GM12878 (cell line): ENCODE results near the gene ZNF688. TPM values are rescaled to one million over a fixed set of nuclear protein-coding genes. Genes with fewer than 3 reads are reported as not detected.

ENCODE experiments used
- ATAC-seq: fragments of 200-7000 bp; cut with Tn5 transposase; 3 replicates; pipeline ENCODE4 v1.9.1; 2020; ENCODE audit warnings: mild to moderate bottlenecking, moderate library complexity
- BruUV-seq: library from RNA; stranded (reverse); fragments of 400-500 nt; replicated peaks from 2 replicates; lab custom pipeline; 2021; lab: Mats Ljungman, UMichigan
- CTCF ChIA-PET: fragments of 300-600 bp; sonication (Branson Sonifier 250); formaldehyde crosslinking; extraction: SDS; loops from one replicate; lab custom pipeline; 2021; ENCODE audit warnings: inconsistent platforms; lab: Yijun Ruan, JAX
- POLR2A ChIA-PET: fragments of 350-600 bp; formaldehyde crosslinking; extraction: SDS; loops from one replicate; lab custom pipeline; 2021; ENCODE audit warnings: inconsistent platforms; lab: Charles Lee
- RAD21 ChIA-PET: fragments of 300-600 bp; sonication (Branson Sonifier 250); formaldehyde crosslinking; loops from one replicate; lab custom pipeline; 2023; ENCODE audit warnings: antibody characterized with exemption; ENCODE audit not compliant: unreplicated experiment; lab: Charles Lee
- SMC1A ChIA-PET: fragments of 300-600 bp; sonication (Branson Sonifier 250); formaldehyde crosslinking; loops from one replicate; lab custom pipeline; 2023; ENCODE audit not compliant: unreplicated experiment, uncharacterized antibody; lab: Charles Lee
- DNase-seq: peaks from one replicate; pipeline ENCODE4 v3.0.0-alpha.2; 2011; ENCODE audit warnings: low read depth, low spot score
- FAIRE-seq: peaks from 3 replicates; lab custom pipeline; 2011; peaks lifted over from hg19 to GRCh38; lab: Jason Lieb, UNC
- H2AFZ ChIP-seq: 2 replicates; pipeline ENCODE4 v1.6.0; 2011; ENCODE audit warnings: low read depth, low read length, control low read depth; ENCODE audit not compliant: control insufficient read depth
- H3K27ac ChIP-seq: 2 replicates; pipeline ENCODE4 v1.5.1; 2011; ENCODE audit warnings: control low read depth; ENCODE audit not compliant: control insufficient read depth, insufficient read depth
- H3K27me3 ChIP-seq, 2 experiments: replicated peaks in 1 of 2; 2 replicates each; pipeline versions ENCODE4 v1.6.0 to v1.6.1; 2011; ENCODE audit warnings: low read length in 1 of 2; ENCODE audit not compliant: control insufficient read depth in 2 of 2, insufficient read depth in 2 of 2
- H3K36me3 ChIP-seq, 2 experiments: 2 replicates each; pipeline ENCODE4 v1.5.1; 2011; ENCODE audit warnings: low read length in 1 of 2; ENCODE audit not compliant: control insufficient read depth in 2 of 2, insufficient read depth in 2 of 2
- H3K4me1 ChIP-seq: 2 replicates; pipeline ENCODE4 v1.6.1; 2011; ENCODE audit warnings: mild to moderate bottlenecking, low read length, moderate library complexity, mixed read lengths; ENCODE audit not compliant: control insufficient read depth, insufficient read depth
- H3K4me2 ChIP-seq: 2 replicates; pipeline ENCODE4 v1.6.0; 2011; ENCODE audit warnings: control low read depth; ENCODE audit not compliant: control insufficient read depth, insufficient read depth
- H3K4me3 ChIP-seq: fragments of 200-600 bp; sonication (generic); 2 replicates; pipeline ENCODE4 v1.5.1; 2016
- H3K79me2 ChIP-seq: 2 replicates; pipeline ENCODE4 v1.6.0; 2011; ENCODE audit warnings: low read length; ENCODE audit not compliant: control insufficient read depth, insufficient read depth
- H3K9ac ChIP-seq: 2 replicates; pipeline ENCODE4 v1.8.0; 2011; ENCODE audit warnings: low read length, control low read depth, mixed read lengths; ENCODE audit not compliant: control insufficient read depth, insufficient read depth
- H3K9me3 ChIP-seq: replicated peaks from 3 replicates; pipeline ENCODE4 v1.5.1; 2011; ENCODE audit warnings: mild to moderate bottlenecking, low read length; ENCODE audit not compliant: control insufficient read depth, insufficient read depth
- H4K20me1 ChIP-seq: 2 replicates; pipeline ENCODE4 v1.6.0; 2011; ENCODE audit not compliant: control insufficient read depth, insufficient read depth
- BMI1 ChIP-seq: fragments of 450-650 bp; IDR thresholded peaks from 2 replicates; pipeline ENCODE4 v1.6.1; 2016; ENCODE audit warnings: mild to moderate bottlenecking, moderate library complexity, borderline replicate concordance
- CBFB ChIP-seq: IDR thresholded peaks from 2 replicates; pipeline ENCODE4 v1.6.1; 2016; ENCODE audit warnings: antibody characterized with exemption, low read depth
- CBX3 ChIP-seq: fragments of 200-600 bp; sonication (generic); IDR thresholded peaks from 2 replicates; pipeline ENCODE4 v1.6.1; 2016; ENCODE audit warnings: low read depth, borderline replicate concordance
- CHD1 ChIP-seq: IDR thresholded peaks from 2 replicates; pipeline ENCODE4 v1.6.1; 2012; ENCODE audit warnings: low read depth, low read length, improper control_type of control experiment
- CHD2 ChIP-seq: IDR thresholded peaks from 2 replicates; pipeline ENCODE4 v1.6.1; 2011; ENCODE audit warnings: low read depth, low read length, improper control_type of control experiment, borderline replicate concordance
- ETV6 ChIP-seq, 2 experiments: fragments of 450-650 bp in 1 of 2; IDR thresholded peaks in 1 of 2; conservative IDR thresholded peaks in 1 of 2; 2 replicates each; pipeline ENCODE4 v1.6.1; 2014; ENCODE audit warnings: antibody characterized with exemption in 1 of 2, borderline replicate concordance in 1 of 2, low read depth in 1 of 2, mild to moderate bottlenecking in 1 of 2, moderate library complexity in 1 of 2
- IKZF2 ChIP-seq, 2 experiments: fragments of 450-650 bp; IDR thresholded peaks; 2 replicates each; pipeline ENCODE4 v1.6.1; 2017; ENCODE audit warnings: mild to moderate bottlenecking in 2 of 2, moderate library complexity in 2 of 2
- POLR2AphosphoS5 ChIP-seq: IDR thresholded peaks from 2 replicates; pipeline ENCODE4 v1.6.1; 2011; ENCODE audit warnings: mild to moderate bottlenecking, low read length, inconsistent platforms
- SREBF2 ChIP-seq: IDR thresholded peaks from 2 replicates; pipeline ENCODE4 v1.6.1; 2012; ENCODE audit warnings: mild to moderate bottlenecking, low read length
- YY1 ChIP-seq: IDR thresholded peaks from 2 replicates; pipeline ENCODE4 v1.6.1; 2011; ENCODE audit warnings: low read depth, mild to moderate bottlenecking, low read length
- ZNF384 ChIP-seq: IDR thresholded peaks from 2 replicates; pipeline ENCODE4 v1.6.1; 2012; ENCODE audit warnings: low read depth, mild to moderate bottlenecking, low read length, improper control_type of control experiment, borderline replicate concordance
- WGBS: methylation state at CpG from one replicate; pipeline ENCODE4 v1.1.6; 2016; ENCODE audit warnings: low lambda C conversion rate; ENCODE audit not compliant: insufficient replicate concordance, insufficient coverage; ENCODE audit errors: missing lambda C conversion rate; 5-methylcytosine and 5-hydroxymethylcytosine counted together
- in situ Hi-C: fragments of 300-500 bp; cut with MboI; formaldehyde crosslinking; loops from 9 replicates; pipeline ENCODE4 v1.14.3; 2018; ENCODE audit warnings: mixed read lengths
- intact Hi-C: fragments of 100-400 bp; cut with micrococcal nuclease; formaldehyde crosslinking; loops from one replicate; pipeline ENCODE4 v1.14.2; 2022; ENCODE audit not compliant: unreplicated experiment
- polyA plus RNA-seq, 11 experiments: library from polyadenylated mRNA; depleted of rRNA in 4 of 11; unstranded in 6 of 11; stranded (reverse) in 5 of 11; fragments of >200 nt; fragmentation: Nextera tagmentation in 4 of 11; fragmentation: Illumina TruSeq in 1 of 11; extraction: Ambion mirVana in 4 of 11; extraction: Trizol in 1 of 11; gene quantifications; 1 replicate in 1 of 11; 2 replicates in 10 of 11; pipeline versions ENCODE4 v1.2.1 to v1.2.3, GENCODE V29; 2011 to 2016; ENCODE audit warnings: inconsistent platforms in 2 of 11, missing spikeins in 2 of 11, low read depth in 1 of 11
- total RNA-seq, 4 experiments: library from RNA; depleted of rRNA in 3 of 4; stranded (reverse); fragments of >200 nt in 3 of 4; fragmentation: Illumina TruSeq in 1 of 4; extraction: Trizol in 1 of 4; gene quantifications; 2 replicates each; pipeline versions ENCODE4 v1.2.1 to v1.2.3, GENCODE V29; 2013 to 2021
- TF ChIP-seq, protein P1 (sequence below): fragments of 450-650 bp; IDR thresholded peaks from 2 replicates; pipeline ENCODE4 v1.6.1; 2018; ENCODE audit warnings: borderline replicate concordance, mild to moderate bottlenecking; ENCODE audit not compliant: partially characterized antibody
- TF ChIP-seq, protein P2 (sequence below): fragments of 150-350 bp; IDR thresholded peaks from 2 replicates; pipeline ENCODE4 v1.6.1; 2014; ENCODE audit warnings: mild to moderate bottlenecking, low read depth, low read length
- TF ChIP-seq, protein P3 (sequence below): fragments of 450-650 bp; IDR thresholded peaks from 2 replicates; pipeline ENCODE4 v1.6.1; 2017; ENCODE audit warnings: antibody characterized with exemption, mild to moderate bottlenecking, moderate library complexity

Gene ZNF688
- total and polyA plus RNA-seq, 10 of the 15 experiments (the other 5 are each of a cell fraction or from before 2014, with no cell fraction given), result 0.14 to 17.4 (median 10.6) TPM

DNA sequence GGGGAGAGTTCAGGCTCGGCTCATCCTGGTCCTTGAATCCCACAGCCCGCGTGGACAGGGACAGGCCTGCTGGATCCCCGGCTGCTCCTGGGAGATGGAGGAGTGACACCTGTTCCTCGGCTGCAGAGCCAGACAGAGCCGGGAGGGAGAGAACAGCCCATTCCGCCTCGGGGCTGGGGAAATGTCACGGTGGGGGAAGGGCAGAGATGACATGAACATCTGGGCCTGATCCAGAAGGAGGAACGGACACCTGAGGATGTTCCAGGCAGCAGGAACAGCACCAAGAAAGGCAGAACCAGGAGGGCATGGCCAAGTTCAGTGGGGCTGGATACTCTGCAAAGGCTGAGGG is 15.4 kb downstream of the ZNF688 start:
- H3K79me2 ChIP-seq, result peaks cover 11% of the 10 kb centered on the region
- no peak overlapping the region for H2AFZ ChIP-seq
- no peak overlapping the region for H3K27ac ChIP-seq
- ChIA-PET CTCF (interaction anchor here (1.2 to 3.0 kb wide), 4 partner anchors 16 to 126 kb away, joined by 3 to 59 read pairs (median 8); partner anchors contain the start of genes DCTPP1 and ZNF747), SMC1A (interaction anchor here (1.3 to 2.8 kb wide), 3 partner anchors 12 to 21 kb away, joined by 4 to 47 read pairs (median 6); partner anchors contain the start of gene ZNF747), RAD21 (interaction anchor here (4.3 kb wide), 1 partner anchor 20 kb away, joined by 99 read pairs; the partner anchor contains the start of gene ZNF747), POLR2A (no interaction called here)
- no peaks in the 10 kb centered on the region for H3K4me1 ChIP-seq
- H3K9me3 ChIP-seq, result no peaks in the 10 kb centered on the region
- no peak for FAIRE-seq
- ATAC-seq, result no peak
- intact Hi-C loops (no loop called here), in situ Hi-C loops (no loop called here)
- BruUV-seq, result no TSS peak
- H3K36me3 ChIP-seq, result peaks cover 7 to 10% of the 10 kb centered on the region in 2 experiments; a peak in 3 of 4 replicates
- no peaks in the 10 kb centered on the region for H3K27me3 ChIP-seq
- no peaks in the 10 kb centered on the region for H4K20me1 ChIP-seq
- WGBS, result 94% methylated on average over 10 of the region's 10 CpGs
- TF ChIP-seq BMI1 (no peak), ZNF384 (no peak), IKZF2 (IDR thresholded peaks at IDR 0.05) (no peak), ETV6 (conservative IDR thresholded peaks at IDR 0.05 in 1 of 2, IDR thresholded peaks at IDR 0.05 in 1 of 2; ENCODE audit: borderline replicate concordance in 1 of 2, low read depth in 1 of 2) (no peak), CBX3 (no peak), CHD1 (no peak), POLR2AphosphoS5 (no peak), YY1 (no peak), SREBF2 (no peak), CBFB (no peak), CHD2 (no peak)
- TF ChIP-seq, protein P1, sequence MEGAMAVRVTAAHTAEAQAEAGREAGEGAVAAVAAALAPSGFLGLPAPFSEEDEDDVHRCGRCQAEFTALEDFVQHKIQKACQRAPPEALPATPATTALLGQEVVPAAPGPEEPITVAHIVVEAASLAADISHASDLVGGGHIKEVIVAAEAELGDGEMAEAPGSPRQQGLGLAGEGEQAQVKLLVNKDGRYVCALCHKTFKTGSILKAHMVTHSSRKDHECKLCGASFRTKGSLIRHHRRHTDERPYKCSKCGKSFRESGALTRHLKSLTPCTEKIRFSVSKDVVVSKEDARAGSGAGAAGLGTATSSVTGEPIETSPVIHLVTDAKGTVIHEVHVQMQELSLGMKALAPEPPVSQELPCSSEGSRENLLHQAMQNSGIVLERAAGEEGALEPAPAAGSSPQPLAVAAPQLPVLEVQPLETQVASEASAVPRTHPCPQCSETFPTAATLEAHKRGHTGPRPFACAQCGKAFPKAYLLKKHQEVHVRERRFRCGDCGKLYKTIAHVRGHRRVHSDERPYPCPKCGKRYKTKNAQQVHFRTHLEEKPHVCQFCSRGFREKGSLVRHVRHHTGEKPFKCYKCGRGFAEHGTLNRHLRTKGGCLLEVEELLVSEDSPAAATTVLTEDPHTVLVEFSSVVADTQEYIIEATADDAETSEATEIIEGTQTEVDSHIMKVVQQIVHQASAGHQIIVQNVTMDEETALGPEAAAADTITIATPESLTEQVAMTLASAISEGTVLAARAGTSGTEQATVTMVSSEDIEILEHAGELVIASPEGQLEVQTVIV, result no peak
- TF ChIP-seq, protein P2, sequence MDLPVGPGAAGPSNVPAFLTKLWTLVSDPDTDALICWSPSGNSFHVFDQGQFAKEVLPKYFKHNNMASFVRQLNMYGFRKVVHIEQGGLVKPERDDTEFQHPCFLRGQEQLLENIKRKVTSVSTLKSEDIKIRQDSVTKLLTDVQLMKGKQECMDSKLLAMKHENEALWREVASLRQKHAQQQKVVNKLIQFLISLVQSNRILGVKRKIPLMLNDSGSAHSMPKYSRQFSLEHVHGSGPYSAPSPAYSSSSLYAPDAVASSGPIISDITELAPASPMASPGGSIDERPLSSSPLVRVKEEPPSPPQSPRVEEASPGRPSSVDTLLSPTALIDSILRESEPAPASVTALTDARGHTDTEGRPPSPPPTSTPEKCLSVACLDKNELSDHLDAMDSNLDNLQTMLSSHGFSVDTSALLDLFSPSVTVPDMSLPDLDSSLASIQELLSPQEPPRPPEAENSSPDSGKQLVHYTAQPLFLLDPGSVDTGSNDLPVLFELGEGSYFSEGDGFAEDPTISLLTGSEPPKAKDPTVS, result no peak
- TF ChIP-seq, protein P3, sequence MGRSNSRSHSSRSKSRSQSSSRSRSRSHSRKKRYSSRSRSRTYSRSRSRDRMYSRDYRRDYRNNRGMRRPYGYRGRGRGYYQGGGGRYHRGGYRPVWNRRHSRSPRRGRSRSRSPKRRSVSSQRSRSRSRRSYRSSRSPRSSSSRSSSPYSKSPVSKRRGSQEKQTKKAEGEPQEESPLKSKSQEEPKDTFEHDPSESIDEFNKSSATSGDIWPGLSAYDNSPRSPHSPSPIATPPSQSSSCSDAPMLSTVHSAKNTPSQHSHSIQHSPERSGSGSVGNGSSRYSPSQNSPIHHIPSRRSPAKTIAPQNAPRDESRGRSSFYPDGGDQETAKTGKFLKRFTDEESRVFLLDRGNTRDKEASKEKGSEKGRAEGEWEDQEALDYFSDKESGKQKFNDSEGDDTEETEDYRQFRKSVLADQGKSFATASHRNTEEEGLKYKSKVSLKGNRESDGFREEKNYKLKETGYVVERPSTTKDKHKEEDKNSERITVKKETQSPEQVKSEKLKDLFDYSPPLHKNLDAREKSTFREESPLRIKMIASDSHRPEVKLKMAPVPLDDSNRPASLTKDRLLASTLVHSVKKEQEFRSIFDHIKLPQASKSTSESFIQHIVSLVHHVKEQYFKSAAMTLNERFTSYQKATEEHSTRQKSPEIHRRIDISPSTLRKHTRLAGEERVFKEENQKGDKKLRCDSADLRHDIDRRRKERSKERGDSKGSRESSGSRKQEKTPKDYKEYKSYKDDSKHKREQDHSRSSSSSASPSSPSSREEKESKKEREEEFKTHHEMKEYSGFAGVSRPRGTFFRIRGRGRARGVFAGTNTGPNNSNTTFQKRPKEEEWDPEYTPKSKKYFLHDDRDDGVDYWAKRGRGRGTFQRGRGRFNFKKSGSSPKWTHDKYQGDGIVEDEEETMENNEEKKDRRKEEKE, result no peak
- no peak overlapping the region for H3K4me3 ChIP-seq
- no peak for DNase-seq
- H3K9ac ChIP-seq, result no peak overlapping the region
- no peak overlapping the region for H3K4me2 ChIP-seq
